CD14-positive monocyte (primary cell): ENCODE data around the gene EPO. TPM values are rescaled to one million over a fixed set of nuclear protein-coding genes. Genes with fewer than 3 reads are reported as not detected.

Experiments used
- DNase-seq, 3 donors: peaks; one replicate each; pipeline ENCODE4 v3.0.0-alpha.2; 2011 to 2022
- H2AFZ ChIP-seq: 2 replicates; pipeline ENCODE4 v1.6.0; 2012; ENCODE audit warnings: mild to moderate bottlenecking, low read depth, low read length, inconsistent platforms; ENCODE audit not compliant: insufficient read depth, poor library complexity, severe bottlenecking
- H3K27ac ChIP-seq, 2 donors: 1 replicate in 1 of 2; 2 replicates in 1 of 2; pipeline ENCODE4 v1.5.1; 2012 to 2013; ENCODE audit warnings: low read length in 2 of 2, control low read depth in 1 of 2, inconsistent platforms in 1 of 2, low read depth in 1 of 2, mild to moderate bottlenecking in 1 of 2
- H3K27me3 ChIP-seq, 2 donors: one replicate each; pipeline versions ENCODE4 v1.6.0 to v1.6.1; 2011 to 2013; ENCODE audit warnings: low read length in 2 of 2; ENCODE audit not compliant: control insufficient read depth in 2 of 2, insufficient read depth in 2 of 2
- H3K36me3 ChIP-seq, 2 donors: replicated peaks in 1 of 2; 1 replicate in 1 of 2; 2 replicates in 1 of 2; pipeline versions ENCODE4 v1.5.1 to v1.6.1; 2012 to 2013; ENCODE audit warnings: low read length in 2 of 2, control low read depth in 1 of 2, inconsistent platforms in 1 of 2, mild to moderate bottlenecking in 1 of 2; ENCODE audit not compliant: insufficient read depth in 2 of 2, control insufficient read depth in 1 of 2
- H3K4me1 ChIP-seq, 2 donors: 1 replicate in 1 of 2; 2 replicates in 1 of 2; pipeline versions ENCODE4 v1.5.1 to v1.6.1; 2012 to 2013; ENCODE audit warnings: low read length in 2 of 2, control low read depth in 1 of 2, inconsistent platforms in 1 of 2, mild to moderate bottlenecking in 1 of 2, moderate library complexity in 1 of 2; ENCODE audit not compliant: insufficient read depth in 2 of 2, control insufficient read depth in 1 of 2
- H3K4me2 ChIP-seq: replicated peaks from 2 replicates; pipeline ENCODE3; 2012; ENCODE audit warnings: low read length, moderate library complexity, mild to moderate bottlenecking; ENCODE audit not compliant: poor library complexity, severe bottlenecking; ENCODE audit errors: extremely low read depth
- H3K4me3 ChIP-seq, 3 experiments: fragments of 200-600 bp in 1 of 3; sonication (generic) in 1 of 3; replicated peaks in 1 of 3; 1 replicate in 2 of 3; 2 replicates in 1 of 3; pipeline ENCODE4 v1.5.1; 2011 to 2013; ENCODE audit warnings: low read length in 3 of 3, mild to moderate bottlenecking in 3 of 3, control low read depth in 2 of 3, low read depth in 2 of 3, inconsistent platforms in 1 of 3, moderate library complexity in 1 of 3
- H3K79me2 ChIP-seq: 2 replicates; pipeline ENCODE4 v1.6.0; 2012; ENCODE audit warnings: mild to moderate bottlenecking, control low read depth, inconsistent platforms, low read length, moderate library complexity; ENCODE audit not compliant: insufficient read depth
- H3K9ac ChIP-seq: 2 replicates; pipeline ENCODE4 v1.6.0; 2017; ENCODE audit warnings: low read length, mild to moderate bottlenecking; ENCODE audit not compliant: insufficient read depth, poor library complexity, severe bottlenecking
- H3K9me3 ChIP-seq, 2 donors: replicated peaks in 1 of 2; 1 replicate in 1 of 2; 2 replicates in 1 of 2; pipeline versions ENCODE4 v1.5.1 to v1.6.1; 2012 to 2013; ENCODE audit warnings: low read length in 2 of 2, control low read depth in 1 of 2; ENCODE audit not compliant: control insufficient read depth in 1 of 2, insufficient read depth in 1 of 2
- H4K20me1 ChIP-seq: 2 replicates; pipeline ENCODE4 v1.6.0; 2012; ENCODE audit warnings: mild to moderate bottlenecking, low read length, control low read depth, moderate library complexity; ENCODE audit not compliant: insufficient read depth
- H3K27ac Mint-ChIP-seq, 7 donors: one replicate each; pipeline ENCODE4 v1.8.0; 2020; ENCODE audit warnings: mild to moderate bottlenecking in 7 of 7, mixed read lengths in 7 of 7, moderate library complexity in 6 of 7, inconsistent platforms in 2 of 7
- H3K27me3 Mint-ChIP-seq, 3 donors: one replicate each; pipeline ENCODE4 v1.8.0; 2021 to 2022; ENCODE audit warnings: low read depth in 3 of 3, mild to moderate bottlenecking in 3 of 3, mixed read lengths in 3 of 3, moderate library complexity in 3 of 3, inconsistent platforms in 1 of 3
- H3K36me3 Mint-ChIP-seq, 2 donors: one replicate each; pipeline ENCODE4 v1.8.0; 2020; ENCODE audit warnings: mixed read lengths in 2 of 2, inconsistent platforms in 1 of 2, mild to moderate bottlenecking in 1 of 2
- H3K4me1 Mint-ChIP-seq: one replicate; pipeline ENCODE4 v1.8.0; 2020; ENCODE audit warnings: mild to moderate bottlenecking, mixed read lengths
- H3K4me3 Mint-ChIP-seq, 2 donors: one replicate each; pipeline ENCODE4 v1.8.0; 2020; ENCODE audit warnings: mild to moderate bottlenecking in 2 of 2, mixed read lengths in 2 of 2, moderate library complexity in 1 of 2
- H3K9me3 Mint-ChIP-seq, 7 donors: one replicate each; pipeline ENCODE4 v1.8.0; 2020 to 2022; ENCODE audit warnings: mixed read lengths in 7 of 7, mild to moderate bottlenecking in 6 of 7, moderate library complexity in 6 of 7, inconsistent platforms in 2 of 7
- CTCF ChIP-seq: fragments of 200-600 bp; IDR thresholded peaks from one replicate; pipeline ENCODE4 v1.8.0; 2022; ENCODE audit warnings: antibody characterized with exemption, mild to moderate bottlenecking
- WGBS: methylation state at CpG from one replicate; pipeline ENCODE4 v1.1.5; 2013; ENCODE audit warnings: missing lambda C conversion rate; ENCODE audit not compliant: insufficient coverage; 5-methylcytosine and 5-hydroxymethylcytosine counted together
- intact Hi-C, 2 donors: fragments of 100-400 bp; cut with micrococcal nuclease; formaldehyde crosslinking; loops; one replicate each; pipeline versions ENCODE4 v1.15.0 to v1.15.1; 2023
- polyA plus RNA-seq, 3 donors: library from polyadenylated mRNA; depleted of rRNA in 1 of 3; unstranded in 2 of 3; stranded (reverse) in 1 of 3; fragments of 300-500 nt in 2 of 3; fragments of >200 nt in 1 of 3; fragmentation: Illumina TruSeq in 2 of 3; gene quantifications; 1 replicate in 2 of 3; 2 replicates in 1 of 3; pipeline ENCODE4 v1.2.3, GENCODE V29; 2012 to 2021

Gene EPO
- polyA plus RNA-seq, 3 donors: not detected

DNA sequence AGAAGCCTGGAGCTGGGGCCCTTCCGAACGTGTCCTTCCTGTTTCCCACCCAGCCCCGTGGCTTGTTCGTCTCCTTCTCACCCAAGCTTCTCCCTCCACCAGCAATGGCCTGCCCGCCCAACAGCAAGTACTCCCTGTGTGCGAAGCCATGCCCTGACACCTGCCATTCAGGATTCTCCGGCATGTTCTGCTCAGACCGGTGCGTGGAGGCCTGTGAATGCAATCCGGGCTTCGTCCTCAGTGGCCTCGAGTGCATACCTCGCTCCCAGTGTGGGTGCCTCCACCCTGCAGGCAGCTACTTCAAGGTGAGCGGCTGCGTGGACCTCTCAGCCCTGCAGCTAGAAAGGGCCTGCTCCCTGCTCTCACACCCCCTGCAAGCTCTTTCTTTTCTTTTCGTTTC, 45.0 kb downstream of the EPO start:
- no peaks in the 10 kb centered on the region for H4K20me1 ChIP-seq
- Mint-ChIP-seq H3K9me3 (peaks cover 0 to 2% (median 0%) of the 10 kb centered on the region in 7 donors), H3K4me1 (peaks cover 11% of the 10 kb centered on the region), H3K27me3 (peaks cover 5 to 8% (median 8%) of the 10 kb centered on the region in 3 donors), H3K36me3 (no peaks in the 10 kb centered on the region), H3K27ac (peak overlapping the region in 1 of 7 donors; percentile 33), H3K4me3 (no peak overlapping the region)
- H3K9ac ChIP-seq: no peak overlapping the region
- intact Hi-C loops: no loop called here
- WGBS: 73% methylated on average over 16 of the region's 16 CpGs
- no peak for TF ChIP-seq CTCF
- no peaks in the 10 kb centered on the region for H3K27me3 ChIP-seq
- H3K36me3 ChIP-seq: no peaks in the 10 kb centered on the region
- no peak overlapping the region for H2AFZ ChIP-seq
- H3K27ac ChIP-seq: no peak overlapping the region
- DNase-seq: no peak
- no peaks in the 10 kb centered on the region for H3K9me3 ChIP-seq
- H3K4me1 ChIP-seq: no peaks in the 10 kb centered on the region
- H3K4me2 ChIP-seq: no peak overlapping the region
- no peaks in the 10 kb centered on the region for H3K79me2 ChIP-seq
- no peak overlapping the region for H3K4me3 ChIP-seq

DNA sequence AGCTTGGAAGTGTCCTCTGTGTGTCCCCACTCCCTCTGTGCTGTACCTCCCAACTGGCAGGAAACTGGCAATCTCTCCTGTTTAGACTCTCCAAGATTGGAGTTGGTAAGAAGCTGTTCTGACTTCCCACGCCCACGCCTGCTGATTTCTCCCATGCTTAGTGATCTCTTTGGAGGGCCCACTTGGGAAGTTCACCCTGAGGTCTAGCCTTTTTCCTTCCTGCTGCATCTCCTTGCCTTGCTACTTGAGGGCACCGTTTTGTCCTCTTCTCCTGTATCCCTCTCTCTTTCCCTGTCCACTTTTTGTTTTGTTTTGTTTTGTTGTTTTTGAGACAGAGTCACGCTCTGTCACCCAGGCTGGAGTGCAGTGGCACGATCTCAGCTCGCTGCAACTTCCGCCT, 48.5 kb downstream of the EPO start:
- H3K79me2 ChIP-seq: no peaks in the 10 kb centered on the region
- no peak overlapping the region for H2AFZ ChIP-seq
- peak overlapping the region in 1 of 7 donors; percentile 33 for H3K27ac Mint-ChIP-seq
- H3K4me1 Mint-ChIP-seq: peaks cover 2% of the 10 kb centered on the region
- no peak overlapping the region for H3K9ac ChIP-seq
- 92% methylated on average over 6 of the region's 7 CpGs for WGBS
- no peak overlapping the region for H3K27ac ChIP-seq
- H3K36me3 Mint-ChIP-seq: no peaks in the 10 kb centered on the region
- no peaks in the 10 kb centered on the region for H3K9me3 ChIP-seq
- H3K4me3 ChIP-seq: no peak overlapping the region
- no peak for DNase-seq
- intact Hi-C loops: no loop called here
- TF ChIP-seq CTCF: no peak
- H4K20me1 ChIP-seq: no peaks in the 10 kb centered on the region
- no peaks in the 10 kb centered on the region for H3K4me1 ChIP-seq
- H3K4me3 Mint-ChIP-seq: no peak overlapping the region
- H3K27me3 ChIP-seq: no peaks in the 10 kb centered on the region
- H3K9me3 Mint-ChIP-seq: no peaks in the 10 kb centered on the region
- peaks cover 9 to 13% (median 11%) of the 10 kb centered on the region in 3 donors for H3K27me3 Mint-ChIP-seq
- no peaks in the 10 kb centered on the region for H3K36me3 ChIP-seq
- H3K4me2 ChIP-seq: no peak overlapping the region

Other genes starting within 250 kb of the EPO start
- gene TSC22D4, start 241.3 kb upstream of the EPO start, polyA plus RNA-seq: 10 to 100 TPM; 23.8 to 91.5 (median 26.3) TPM
- not detected for gene NYAP1, start 236.5 kb upstream of the EPO start, polyA plus RNA-seq
- gene AGFG2, start 181.3 kb upstream of the EPO start, polyA plus RNA-seq: 1 to 10 TPM; 1.3 to 1.8 (median 1.8) TPM
- gene SAP25, start 146.6 kb upstream of the EPO start, polyA plus RNA-seq: 10 to 100 TPM in 1 of 3 donors, not detected in 2; 67.2 TPM
- 100 to 1,000 TPM; 132 to 286 (median 134) TPM for gene LRCH4, start 134.3 kb upstream of the EPO start, polyA plus RNA-seq
- 1 to 10 TPM in 1 of 3 donors, under 1 TPM in 2; 0.42 to 1.2 (median 0.69) TPM for gene FBXO24, start 134.1 kb upstream of the EPO start, polyA plus RNA-seq
- 1 to 10 TPM in 1 of 3 donors, under 1 TPM in 2; 0.18 to 3.1 (median 0.58) TPM for gene PCOLCE, start 118.1 kb upstream of the EPO start, polyA plus RNA-seq
- 10 to 100 TPM; 12.7 to 15.5 (median 13.3) TPM for gene MOSPD3, start 107.9 kb upstream of the EPO start, polyA plus RNA-seq
- gene TFR2, start 78.9 kb upstream of the EPO start, polyA plus RNA-seq: 1 to 10 TPM in 1 of 3 donors, under 1 TPM in 1, not detected in 1; 0.79 to 1.4 TPM
- gene ACTL6B, start 64.0 kb upstream of the EPO start, polyA plus RNA-seq: not detected
- 100 to 1,000 TPM in 1 of 3 donors, 10 to 100 TPM in 2; 90.0 to 436 (median 94.6) TPM for gene GNB2, start 46.7 kb upstream of the EPO start, polyA plus RNA-seq
- gene GIGYF1, start 26.2 kb upstream of the EPO start, polyA plus RNA-seq: 10 to 100 TPM in 1 of 3 donors, under 1 TPM in 2; 0.30 to 30.6 (median 0.34) TPM
- gene POP7, start 14.3 kb upstream of the EPO start, polyA plus RNA-seq: 10 to 100 TPM; 11.1 to 48.5 (median 41.6) TPM
- not detected for gene ZAN, start 13.1 kb downstream of the EPO start, polyA plus RNA-seq
- 1 to 10 TPM; 5.0 to 6.5 (median 5.7) TPM for gene EPHB4, start 107.1 kb downstream of the EPO start, polyA plus RNA-seq
- 100 to 1,000 TPM in 1 of 3 donors, 10 to 100 TPM in 2; 18.8 to 119 (median 19.3) TPM for gene SLC12A9, start 132.2 kb downstream of the EPO start, polyA plus RNA-seq
- 1 to 10 TPM; 1.9 to 5.9 (median 5.8) TPM for gene TRIP6, start 146.9 kb downstream of the EPO start, polyA plus RNA-seq
- 100 to 1,000 TPM in 1 of 3 donors, 10 to 100 TPM in 2; 26.9 to 116 (median 29.6) TPM for gene SRRT, start 154.6 kb downstream of the EPO start, polyA plus RNA-seq
- gene UFSP1, start 169.2 kb downstream of the EPO start, polyA plus RNA-seq: under 1 TPM; 0.57 to 0.76 (median 0.57) TPM
- under 1 TPM in 1 of 3 donors, not detected in 2; 0.19 TPM for gene ACHE, start 175.4 kb downstream of the EPO start, polyA plus RNA-seq
- not detected for gene MUC3A, start 229.1 kb downstream of the EPO start, polyA plus RNA-seq
- under 1 TPM in 1 of 3 donors, not detected in 2; 0.44 TPM for gene MUC12, start 249.1 kb downstream of the EPO start, polyA plus RNA-seq